ENCODE measurements around the gene PSTPIP2. TPM values are rescaled to one million over a fixed set of nuclear protein-coding genes. Genes with fewer than 3 reads are reported as not detected.
A peak's percentile ranks its signal among the peaks of the same experiment; 100 is the strongest.

Gene PSTPIP2
- total and polyA plus RNA-seq, 2 of the 13 experiments (the other 11 are each of a cell fraction or from before 2014, with no cell fraction given): 0.25 to 0.27 TPM

- TF ChIP-seq ZNF646 (CRISPR knock-in tag; IDR thresholded peaks at IDR 0.05): no peak
- TF ChIP-seq POLR2G (IDR thresholded peaks at IDR 0.05; ENCODE audit: low read depth, low read length): peak; percentile 75
- peak; percentile 76 for TF ChIP-seq TFDP2 (CRISPR knock-in tag; IDR thresholded peaks at IDR 0.05)
- TF ChIP-seq ZNF34 (CRISPR knock-in tag; IDR thresholded peaks at IDR 0.05; ENCODE audit: borderline replicate concordance): no peak
- no peak for TF ChIP-seq ZNF766 (CRISPR knock-in tag; IDR thresholded peaks at IDR 0.05; ENCODE audit: borderline replicate concordance)
- peak; percentile 95 for TF ChIP-seq KMT2A (CRISPR knock-in tag; IDR thresholded peaks at IDR 0.05)
- no peak for TF ChIP-seq MTERF4 (CRISPR knock-in tag; IDR thresholded peaks at IDR 0.05)
- no peak for TF ChIP-seq ZMAT3 (CRISPR knock-in tag; conservative IDR thresholded peaks at IDR 0.05)
- no peak for TF ChIP-seq U2AF1 (optimal IDR thresholded peaks at IDR 0.05; ENCODE audit: low read depth, low read length)
- no peak for TF ChIP-seq ZNF704 (CRISPR knock-in tag; IDR thresholded peaks at IDR 0.05; ENCODE audit: borderline replicate concordance)
- TF ChIP-seq PHB2 (IDR thresholded peaks at IDR 0.05; ENCODE audit: partially characterized antibody): no peak
- TF ChIP-seq SOX5 (CRISPR knock-in tag; IDR thresholded peaks at IDR 0.05; ENCODE audit: borderline replicate concordance): peak; percentile 47; the same call in 1 of the 2 replicates
- TF ChIP-seq SRF (IDR thresholded peaks at IDR 0.05; ENCODE audit: low read depth, low read length): no peak
- TF ChIP-seq NFAT5 (CRISPR knock-in tag; IDR thresholded peaks at IDR 0.05): no peak
Observed at GRCh38 chr18:45967007-45967706, 104.9 kb downstream of the PSTPIP2 start, which contains the start of gene EPG5 (continued).

All from HepG2 (cell line).